Panc1 (cell line): ENCODE measurements around the gene LCT. TPM values are rescaled to one million over a fixed set of nuclear protein-coding genes. Genes with fewer than 3 reads are reported as not detected.

Experiments used
- ATAC-seq: fragments of 200-7000 bp; cut with Tn5 transposase; 2 replicates; pipeline ENCODE4 v1.9.1; 2020; ENCODE audit warnings: mild to moderate bottlenecking, moderate library complexity
- Bru-seq: library from RNA; stranded (reverse); fragments of 400-500 nt; gene quantifications from one replicate; lab custom pipeline; 2021; lab: Mats Ljungman, UMichigan
- BruChase-seq, 2 experiments: library from RNA; stranded (reverse); fragments of 400-500 nt; gene quantifications; one replicate each; lab custom pipeline; 2021; lab: Mats Ljungman, UMichigan
- BruUV-seq: library from RNA; stranded (reverse); fragments of 400-500 nt; replicated peaks from 2 replicates; lab custom pipeline; 2021; lab: Mats Ljungman, UMichigan
- CTCF ChIA-PET: fragments of 300-600 bp; sonication (Branson Sonifier 250); formaldehyde crosslinking; loops from one replicate; lab custom pipeline; 2022; ENCODE audit warnings: antibody characterized with exemption; lab: Charles Lee
- POLR2A ChIA-PET: fragments of 300-600 bp; sonication (Branson Sonifier 250); formaldehyde crosslinking; loops from one replicate; lab custom pipeline; 2022; ENCODE audit warnings: antibody characterized with exemption; lab: Charles Lee
- DNase-seq: peaks from one replicate; pipeline ENCODE4 v3.0.0-alpha.2; 2010; ENCODE audit warnings: low read depth, low spot score
- H3K27ac ChIP-seq: 2 replicates; pipeline ENCODE4 v1.5.1; 2011; ENCODE audit warnings: mild to moderate bottlenecking, low read length, inconsistent platforms
- H3K27me3 ChIP-seq: fragments of 200-500 bp; sonication (Bioruptor generic); 2 replicates; pipeline ENCODE4 v1.6.0; 2014; ENCODE audit warnings: low read length, inconsistent platforms; ENCODE audit not compliant: control insufficient read depth, insufficient read depth
- H3K36me3 ChIP-seq: fragments of 200-500 bp; sonication (Bioruptor generic); 2 replicates; pipeline ENCODE4 v1.5.1; 2014; ENCODE audit warnings: inconsistent platforms, mild to moderate bottlenecking, low read length, moderate library complexity; ENCODE audit not compliant: control insufficient read depth, insufficient read depth
- H3K4me1 ChIP-seq: 2 replicates; pipeline ENCODE4 v1.5.1; 2011; ENCODE audit warnings: inconsistent platforms, mild to moderate bottlenecking, low read length, moderate library complexity; ENCODE audit not compliant: control insufficient read depth, insufficient read depth
- H3K4me3 ChIP-seq, 2 experiments: 2 replicates each; pipeline ENCODE4 v1.5.1; 2011 to 2012; ENCODE audit warnings: low read depth in 2 of 2, low read length in 2 of 2, mild to moderate bottlenecking in 2 of 2, inconsistent platforms in 1 of 2, moderate library complexity in 1 of 2
- H3K9me3 ChIP-seq: fragments of 200-500 bp; sonication (Bioruptor generic); 2 replicates; pipeline ENCODE4 v1.5.1; 2014; ENCODE audit warnings: low read depth, mild to moderate bottlenecking, inconsistent platforms, low read length, moderate library complexity; ENCODE audit not compliant: control insufficient read depth, insufficient read depth
- POLR2AphosphoS5 ChIP-seq: IDR thresholded peaks from 2 replicates; pipeline ENCODE4 v1.6.1; 2012; ENCODE audit warnings: mild to moderate bottlenecking, low read depth, low read length, moderate library complexity
- SIN3A ChIP-seq: IDR thresholded peaks from 2 replicates; pipeline ENCODE4 v1.6.1; 2012; ENCODE audit warnings: low read depth, mild to moderate bottlenecking, low read length, moderate library complexity, borderline replicate concordance; ENCODE audit not compliant: insufficient read depth
- TCF7L2 ChIP-seq: IDR thresholded peaks from 2 replicates; pipeline ENCODE4 v1.6.1; 2011; ENCODE audit warnings: mild to moderate bottlenecking, low read depth, low read length, inconsistent platforms
- in situ Hi-C: cut with HindIII; loops from 2 replicates; pipeline ENCODE4 v1.10.0; 2016; ENCODE audit warnings: low sequenced_read_pairs, low pct_unique_long_range_greater_than_20kb
- intact Hi-C: fragments of 100-400 bp; cut with micrococcal nuclease; formaldehyde crosslinking; loops from one replicate; pipeline ENCODE4 v1.10.0; 2022; ENCODE audit not compliant: unreplicated experiment
- long read RNA-seq: library from polyadenylated mRNA; unstranded; transcript quantifications from one replicate; pipeline ENCODE4 v2.0.0, GENCODE V29; 2021; ENCODE audit not compliant: unreplicated experiment
- polyA plus RNA-seq: library from polyadenylated mRNA; unstranded; fragments of >200 nt; gene quantifications from one replicate; pipeline ENCODE4 v1.2.1, GENCODE V29; 2012; ENCODE audit warnings: missing spikeins; ENCODE audit not compliant: insufficient read length
- total RNA-seq: library from RNA; stranded (reverse); gene quantifications from one replicate; pipeline ENCODE4 v1.2.1, GENCODE V29; 2021; ENCODE audit not compliant: unreplicated experiment
- TF ChIP-seq, protein P1 (sequence below): fragments of 450-650 bp; IDR thresholded peaks from 2 replicates; pipeline ENCODE4 v1.5.1; 2017; ENCODE audit warnings: mild to moderate bottlenecking
- TF ChIP-seq, protein P2 (sequence below), 2 experiments: IDR thresholded peaks; 2 replicates each; pipeline ENCODE4 v1.6.1; 2011 to 2012; ENCODE audit warnings: low read depth in 2 of 2, control low read depth in 1 of 2, low read length in 1 of 2, mild to moderate bottlenecking in 1 of 2, moderate library complexity in 1 of 2; ENCODE audit not compliant: insufficient read depth in 1 of 2

The LCT gene
- total RNA-seq (not detected), Bru-seq, nascent RNA (percentile 22 among the genes with signal in this experiment), BruChase-seq, experiment 1, labeled RNA remaining after a 2-hour chase (percentile 24 among the genes with signal in this experiment), BruChase-seq, experiment 2, labeled RNA remaining after a 6-hour chase (percentile 22 among the genes with signal in this experiment)
- polyA plus RNA-seq = not detected
- long read RNA-seq = 0 reads

DNA sequence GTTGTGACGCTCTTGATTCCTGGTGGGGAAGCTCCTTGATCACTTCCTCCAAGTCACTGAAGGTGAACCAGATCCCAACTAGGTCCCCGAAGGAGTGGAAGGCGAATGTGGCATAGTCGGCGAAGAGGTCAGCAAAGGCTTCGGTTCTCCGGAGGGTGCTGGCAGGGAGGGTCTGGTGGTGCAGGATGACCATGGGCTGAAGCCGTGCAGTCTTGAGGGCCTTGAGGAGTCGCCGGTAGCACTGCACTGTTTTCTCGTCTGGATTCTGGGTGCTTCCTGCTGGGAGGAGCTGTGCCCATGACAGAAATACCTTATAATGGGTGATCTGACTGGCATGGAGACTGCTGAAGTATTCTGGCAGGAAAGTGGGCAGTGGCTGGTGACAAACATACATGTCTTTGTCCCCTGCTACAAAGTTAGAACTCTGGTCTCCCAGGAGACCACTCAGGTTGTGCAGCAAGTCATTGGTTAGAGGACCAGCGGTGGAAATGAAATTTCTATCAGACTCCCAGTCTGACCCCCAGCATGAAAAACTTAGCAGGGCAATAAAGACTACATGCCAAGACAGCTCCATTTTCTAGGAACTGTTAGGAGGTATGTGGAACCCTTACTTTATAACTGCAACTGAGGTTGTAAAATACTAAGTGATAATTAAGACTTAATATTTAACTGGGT lies at the start of gene LCT:
LCT (minus strand) TSS at position 589 of the 675 bp plus-strand sequence; CDS start at position 574, 15 bp downstream.
- Histone ChIP-seq H3K27me3 (no peaks in the 10 kb centered on the region), H3K27ac (no peak within 1 kb of the TSS), H3K9me3 (no peaks in the 10 kb centered on the region), H3K36me3 (no peaks in the 10 kb centered on the region; the same call in 1 of the 2 replicates), H3K4me3 (no peak within 1 kb of the TSS), H3K4me1 (no peaks in the 10 kb centered on the region; the same call in 1 of the 2 replicates)
- in situ Hi-C loops = no loop called here
- intact Hi-C loops = no loop called here
- TF ChIP-seq TCF7L2 (no peak), POLR2AphosphoS5 (no peak), SIN3A (no peak)
- TF ChIP-seq, protein P1, sequence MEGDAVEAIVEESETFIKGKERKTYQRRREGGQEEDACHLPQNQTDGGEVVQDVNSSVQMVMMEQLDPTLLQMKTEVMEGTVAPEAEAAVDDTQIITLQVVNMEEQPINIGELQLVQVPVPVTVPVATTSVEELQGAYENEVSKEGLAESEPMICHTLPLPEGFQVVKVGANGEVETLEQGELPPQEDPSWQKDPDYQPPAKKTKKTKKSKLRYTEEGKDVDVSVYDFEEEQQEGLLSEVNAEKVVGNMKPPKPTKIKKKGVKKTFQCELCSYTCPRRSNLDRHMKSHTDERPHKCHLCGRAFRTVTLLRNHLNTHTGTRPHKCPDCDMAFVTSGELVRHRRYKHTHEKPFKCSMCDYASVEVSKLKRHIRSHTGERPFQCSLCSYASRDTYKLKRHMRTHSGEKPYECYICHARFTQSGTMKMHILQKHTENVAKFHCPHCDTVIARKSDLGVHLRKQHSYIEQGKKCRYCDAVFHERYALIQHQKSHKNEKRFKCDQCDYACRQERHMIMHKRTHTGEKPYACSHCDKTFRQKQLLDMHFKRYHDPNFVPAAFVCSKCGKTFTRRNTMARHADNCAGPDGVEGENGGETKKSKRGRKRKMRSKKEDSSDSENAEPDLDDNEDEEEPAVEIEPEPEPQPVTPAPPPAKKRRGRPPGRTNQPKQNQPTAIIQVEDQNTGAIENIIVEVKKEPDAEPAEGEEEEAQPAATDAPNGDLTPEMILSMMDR = no peak
- TF ChIP-seq, protein P2, sequence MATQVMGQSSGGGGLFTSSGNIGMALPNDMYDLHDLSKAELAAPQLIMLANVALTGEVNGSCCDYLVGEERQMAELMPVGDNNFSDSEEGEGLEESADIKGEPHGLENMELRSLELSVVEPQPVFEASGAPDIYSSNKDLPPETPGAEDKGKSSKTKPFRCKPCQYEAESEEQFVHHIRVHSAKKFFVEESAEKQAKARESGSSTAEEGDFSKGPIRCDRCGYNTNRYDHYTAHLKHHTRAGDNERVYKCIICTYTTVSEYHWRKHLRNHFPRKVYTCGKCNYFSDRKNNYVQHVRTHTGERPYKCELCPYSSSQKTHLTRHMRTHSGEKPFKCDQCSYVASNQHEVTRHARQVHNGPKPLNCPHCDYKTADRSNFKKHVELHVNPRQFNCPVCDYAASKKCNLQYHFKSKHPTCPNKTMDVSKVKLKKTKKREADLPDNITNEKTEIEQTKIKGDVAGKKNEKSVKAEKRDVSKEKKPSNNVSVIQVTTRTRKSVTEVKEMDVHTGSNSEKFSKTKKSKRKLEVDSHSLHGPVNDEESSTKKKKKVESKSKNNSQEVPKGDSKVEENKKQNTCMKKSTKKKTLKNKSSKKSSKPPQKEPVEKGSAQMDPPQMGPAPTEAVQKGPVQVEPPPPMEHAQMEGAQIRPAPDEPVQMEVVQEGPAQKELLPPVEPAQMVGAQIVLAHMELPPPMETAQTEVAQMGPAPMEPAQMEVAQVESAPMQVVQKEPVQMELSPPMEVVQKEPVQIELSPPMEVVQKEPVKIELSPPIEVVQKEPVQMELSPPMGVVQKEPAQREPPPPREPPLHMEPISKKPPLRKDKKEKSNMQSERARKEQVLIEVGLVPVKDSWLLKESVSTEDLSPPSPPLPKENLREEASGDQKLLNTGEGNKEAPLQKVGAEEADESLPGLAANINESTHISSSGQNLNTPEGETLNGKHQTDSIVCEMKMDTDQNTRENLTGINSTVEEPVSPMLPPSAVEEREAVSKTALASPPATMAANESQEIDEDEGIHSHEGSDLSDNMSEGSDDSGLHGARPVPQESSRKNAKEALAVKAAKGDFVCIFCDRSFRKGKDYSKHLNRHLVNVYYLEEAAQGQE (IDR thresholded peaks at IDR 0.05; ENCODE audit: insufficient read depth in 1 of 2, low read depth in 2 of 2, low read length in 1 of 2) = no peak
- BruUV-seq = no TSS peak
- POLR2A ChIA-PET = no interaction called here
- ATAC-seq (no peak), DNase-seq (no peak)
- CTCF ChIA-PET = no interaction called here

DNA sequence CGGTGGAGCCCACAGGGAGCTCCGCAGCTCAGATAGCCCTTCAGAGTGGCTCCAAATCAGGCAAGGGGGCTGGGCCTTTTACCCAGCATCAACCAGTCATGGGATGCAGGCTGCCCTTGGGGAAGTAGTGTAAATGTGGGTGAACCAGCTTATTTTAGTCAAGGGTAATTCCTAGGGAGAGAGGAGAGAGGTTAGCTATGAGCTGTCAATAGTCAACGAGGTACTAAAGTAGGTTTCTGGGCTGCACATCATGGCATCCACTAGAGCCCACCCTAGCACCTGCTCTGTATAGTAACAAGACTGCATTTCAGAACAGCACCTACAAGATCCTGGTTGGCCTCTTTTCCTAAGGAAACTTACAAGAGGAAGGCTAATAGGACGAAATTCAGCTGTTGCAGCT lies 48.7 kb upstream of the LCT start:
- no TSS peak for BruUV-seq
- DNase-seq (no peak), ATAC-seq (no peak)
- H3K9me3 ChIP-seq = no peaks in the 10 kb centered on the region
- no peak overlapping the region for H3K4me3 ChIP-seq
- CTCF ChIA-PET = no interaction called here
- in situ Hi-C loops = no loop called here
- H3K27ac ChIP-seq = no peak overlapping the region
- H3K4me1 ChIP-seq = no peaks in the 10 kb centered on the region
- 0 out of 2 replicates have a peak, but pooled peaks cover 7% of the 10 kb centered on the region for H3K27me3 ChIP-seq
- intact Hi-C loops = no loop called here
- H3K36me3 ChIP-seq = no peaks in the 10 kb centered on the region
- POLR2A ChIA-PET = interaction anchor here (1.1 kb wide), 1 partner anchor 9 kb away, joined by 4 read pairs; the partner anchor contains the start of gene MCM6
- no peak for TF ChIP-seq SIN3A
- no peak for TF ChIP-seq TCF7L2
- TF ChIP-seq POLR2AphosphoS5 = no peak
- TF ChIP-seq, protein P2 (IDR thresholded peaks at IDR 0.05; ENCODE audit: insufficient read depth in 1 of 2, low read depth in 2 of 2, low read length in 1 of 2) = no peak
- TF ChIP-seq, protein P1 = no peak
